Effector CD4-positive, alpha-beta T cell (primary cell): Measurements from ENCODE around the gene PARVG.

Experiments
- DNase-seq: peaks from one replicate; pipeline ENCODE4 v3.0.0-alpha.2; 2020

The PARVG gene

DNA sequence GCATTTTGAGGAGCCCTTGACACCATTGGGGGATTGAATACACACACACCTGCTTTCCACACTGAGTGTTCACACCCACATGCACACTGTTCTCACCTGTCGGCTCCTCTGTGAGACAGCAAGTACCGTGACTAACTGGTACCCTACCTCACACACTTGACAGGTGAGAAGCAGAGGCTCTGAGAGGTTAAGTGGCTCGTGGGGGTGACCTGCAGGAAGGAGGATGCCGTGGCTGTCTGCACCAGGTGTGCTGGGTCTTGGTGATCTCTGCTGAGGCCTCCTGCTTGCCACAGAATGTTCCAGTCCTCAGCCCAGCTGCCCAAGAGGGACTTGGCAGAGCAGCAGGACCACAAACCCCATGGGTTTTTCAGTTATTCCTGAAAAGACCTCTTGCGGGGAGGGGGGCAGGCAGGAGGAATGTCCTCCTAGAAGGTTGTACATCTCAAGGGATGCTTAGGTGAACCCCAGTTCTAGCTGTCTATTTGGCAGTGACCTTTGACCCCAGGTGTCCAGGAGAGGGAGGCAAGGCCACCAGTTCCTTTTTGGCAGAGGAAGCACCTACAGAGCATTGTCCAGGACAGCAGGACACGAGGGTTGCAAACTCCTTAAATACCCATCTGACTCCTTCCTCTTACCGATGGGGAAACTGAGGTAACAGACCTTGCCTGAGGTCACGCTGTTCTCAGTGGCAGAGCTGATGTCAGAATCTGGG, 66.0 kb downstream of the PARVG start:
- no peak for DNase-seq

DNA sequence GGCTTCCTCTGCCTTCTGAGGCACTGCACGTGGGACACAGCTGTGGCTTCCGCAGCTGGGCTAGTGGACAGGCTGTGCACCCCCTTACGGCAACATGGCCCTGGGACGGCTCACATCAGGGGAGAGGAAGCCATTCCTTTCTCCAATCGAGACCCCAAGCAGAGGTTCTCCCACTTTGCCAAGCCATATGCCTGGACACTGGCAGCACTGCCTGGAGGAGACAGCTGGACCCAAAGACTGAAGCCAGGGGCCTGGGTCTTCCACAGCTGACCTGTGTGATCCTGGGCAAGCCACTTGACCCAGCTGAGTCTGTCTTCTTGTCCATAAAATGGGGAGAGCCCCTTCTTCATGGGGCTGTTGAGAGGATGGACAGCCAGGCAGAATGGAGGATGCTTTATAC, 66.6 kb downstream of the PARVG start:
- no peak for DNase-seq

DNA sequence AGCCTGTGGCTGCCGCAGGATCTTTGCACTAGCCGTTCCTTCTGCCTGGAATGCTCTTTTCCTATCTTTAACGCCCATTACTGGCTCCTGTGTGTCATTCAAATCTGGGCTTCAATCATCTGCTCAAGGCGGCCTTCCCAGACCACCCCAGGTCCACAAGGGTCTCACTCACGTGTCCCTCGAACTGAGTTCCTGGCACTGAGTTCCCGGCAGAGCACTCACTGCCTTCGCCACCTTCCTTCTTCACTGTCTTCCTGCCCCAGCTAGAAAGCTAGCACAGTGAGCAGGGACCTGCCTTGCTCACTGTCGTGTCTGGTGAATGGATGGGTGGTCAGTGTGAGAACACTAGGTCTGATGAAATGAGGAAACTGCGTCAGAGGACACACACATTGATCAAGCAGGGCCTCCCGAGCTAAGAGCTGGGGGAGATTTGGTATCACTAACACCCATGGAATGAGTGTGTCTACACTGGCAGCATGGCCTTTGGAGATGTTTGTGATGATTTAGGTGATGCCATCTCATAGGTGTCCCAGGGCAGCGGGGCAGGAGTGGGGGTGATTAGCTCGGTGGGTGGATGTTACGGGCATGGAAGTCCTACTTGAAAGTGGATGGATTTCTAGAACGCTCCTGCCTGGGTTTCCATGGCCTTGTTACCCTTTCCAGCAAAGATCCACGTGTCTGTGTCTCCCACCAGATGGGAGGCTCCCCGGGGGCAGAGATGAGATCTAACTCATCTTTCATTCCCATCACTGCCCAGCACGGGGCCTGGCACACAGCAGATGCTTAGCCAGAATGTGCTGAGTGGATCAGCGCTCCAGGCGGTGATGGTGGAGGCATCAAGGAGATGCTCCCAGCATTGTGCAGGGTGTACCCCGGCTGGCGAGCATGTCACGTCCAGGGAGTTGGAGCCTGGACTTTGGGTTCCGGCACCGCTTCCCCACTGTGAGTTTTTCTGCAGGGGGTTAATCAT, 67.5 kb downstream of the PARVG start:
- no peak for DNase-seq

DNA sequence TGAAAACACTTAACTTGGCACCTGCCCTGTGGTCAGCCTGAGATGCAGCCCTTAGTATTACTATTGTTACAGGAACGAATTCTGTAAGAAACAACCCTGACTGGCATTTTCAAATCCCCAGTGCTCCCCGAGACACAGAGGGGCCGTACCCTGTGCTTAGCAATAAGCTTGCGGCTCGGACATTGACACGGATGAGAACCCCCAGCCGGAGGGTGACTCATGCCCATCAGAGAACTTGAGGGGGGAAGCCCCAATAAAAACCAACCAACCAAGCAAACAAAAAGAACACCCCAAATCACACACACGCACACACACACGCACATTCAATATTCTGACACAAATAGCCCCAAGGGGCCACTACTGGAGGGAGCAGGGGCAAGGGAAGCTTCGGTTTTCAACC, 68.2 kb downstream of the PARVG start:
- no peak for DNase-seq

DNA sequence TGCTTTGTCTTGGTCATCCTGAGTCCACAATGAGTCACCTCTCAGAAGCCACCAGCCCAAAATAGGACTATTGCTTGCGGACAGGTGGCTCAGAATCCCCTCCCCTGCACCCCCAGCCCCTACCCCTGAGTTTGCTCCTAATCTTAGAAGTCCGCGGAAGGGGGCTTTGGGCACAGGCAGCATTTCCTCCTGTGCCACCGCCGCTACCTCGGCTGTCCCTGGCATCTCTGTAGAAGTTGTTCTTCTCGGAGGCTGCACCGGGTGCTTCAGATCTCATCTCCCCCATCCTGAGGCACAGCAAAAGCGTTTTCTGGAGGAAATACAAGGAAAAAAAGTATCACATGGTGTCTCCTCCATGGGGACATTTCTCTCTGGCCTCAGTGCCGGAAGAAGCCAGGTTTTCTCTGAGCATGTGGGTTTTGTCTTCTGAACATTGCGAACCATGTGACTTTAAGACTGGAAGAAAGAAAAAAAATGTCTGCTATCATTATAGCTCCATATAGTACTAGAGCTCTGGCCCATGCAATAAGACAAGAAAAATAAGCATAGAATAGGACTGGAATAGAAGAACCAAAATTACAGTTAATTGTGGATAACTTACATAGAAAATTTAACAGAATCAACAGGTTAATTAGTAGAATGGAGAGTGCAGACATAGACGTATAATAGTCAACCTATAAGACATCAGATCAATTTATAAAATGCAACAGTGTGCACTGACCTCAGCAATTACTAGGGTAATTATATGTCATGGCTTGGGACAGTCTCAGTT, 68.8 kb downstream of the PARVG start:
- no peak for DNase-seq

DNA sequence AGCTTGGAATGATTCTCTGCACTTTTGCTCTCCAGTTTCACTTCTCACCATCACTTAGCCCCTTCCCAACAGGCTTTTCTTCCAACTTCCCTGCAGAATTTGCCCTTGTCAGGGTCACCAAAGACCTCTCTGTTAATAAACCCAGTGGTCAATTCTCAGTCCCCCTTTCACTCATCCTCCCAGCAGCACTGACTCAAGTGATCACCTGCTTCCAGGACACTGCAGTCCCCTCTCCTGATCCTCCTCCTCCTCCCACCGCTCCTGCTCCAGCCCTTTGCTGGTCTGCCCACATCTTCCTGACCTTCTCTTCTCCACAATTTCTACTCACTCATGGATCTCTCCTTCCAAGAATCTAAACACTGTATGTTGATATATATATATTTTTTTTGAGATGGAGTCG, 74.1 kb downstream of the PARVG start:
- no peak for DNase-seq

DNA sequence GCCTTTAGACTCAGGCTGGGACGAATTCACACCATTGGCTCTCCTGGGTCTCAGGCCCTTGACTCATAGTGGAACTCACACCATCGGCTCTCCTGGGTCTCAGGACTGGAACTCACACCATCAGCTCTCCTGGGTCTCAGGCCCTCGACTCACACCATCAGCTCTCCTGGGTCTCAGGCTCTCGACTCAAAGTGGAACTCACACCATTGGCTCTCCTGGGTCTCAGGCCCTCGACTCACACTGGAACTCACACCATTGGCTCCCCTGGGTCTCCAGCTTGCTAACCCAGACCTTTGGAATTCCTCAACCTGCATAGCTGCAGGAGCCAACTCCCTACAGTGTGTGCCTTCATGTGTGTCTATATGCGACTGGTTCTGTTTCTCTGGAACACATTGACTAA, 75.4 kb downstream of the PARVG start:
- no peak for DNase-seq

DNA sequence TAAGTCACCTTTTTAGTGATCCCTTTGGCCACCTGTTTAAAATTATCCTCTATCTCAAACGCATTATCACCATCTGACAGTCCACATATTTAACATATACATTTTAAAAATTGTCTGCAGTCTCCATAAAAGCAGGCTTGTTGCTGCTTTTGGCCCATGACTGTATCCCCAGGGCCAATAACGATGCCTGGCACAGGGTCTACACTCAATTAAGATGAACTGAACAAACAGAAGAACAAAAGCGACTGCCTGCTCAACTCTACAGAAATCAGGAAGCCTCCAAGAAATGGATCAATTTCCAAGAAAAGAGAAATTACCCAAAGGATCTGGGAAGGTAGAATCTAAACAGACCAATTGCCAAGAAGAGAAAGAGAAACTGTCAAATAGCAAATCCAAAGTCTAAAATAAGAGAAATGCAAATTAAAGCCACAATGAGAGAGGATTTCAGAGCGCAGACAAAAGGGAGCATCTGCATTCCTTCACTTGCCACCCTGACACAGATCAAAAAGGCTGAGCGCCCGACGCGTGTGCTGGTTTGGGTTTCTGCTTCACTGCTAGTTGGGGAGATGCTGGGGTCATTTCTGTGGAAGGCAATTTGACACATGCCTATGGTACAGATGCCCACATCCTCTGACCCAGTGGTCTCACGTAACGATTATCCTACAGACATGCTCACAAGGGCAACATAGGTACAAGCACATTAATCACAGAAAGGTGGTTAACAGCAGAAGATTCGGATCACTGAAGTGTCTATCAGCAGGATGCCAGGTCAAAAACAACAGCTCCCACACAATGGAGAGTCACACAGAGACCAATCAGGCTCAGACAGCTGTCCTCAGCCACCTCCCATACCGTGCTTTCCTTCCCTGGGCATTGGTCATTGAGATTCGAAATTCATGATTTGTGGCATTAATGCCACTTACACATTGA, 76.1 kb downstream of the PARVG start:
- no peak for DNase-seq
